ENCODE results near the gene INMT. TPM values are rescaled to one million over a fixed set of nuclear protein-coding genes. Genes with fewer than 3 reads are reported as not detected.

INMT gene
- total RNA-seq, 1 donor from 2014 or later, result 1.4 TPM

DNA sequence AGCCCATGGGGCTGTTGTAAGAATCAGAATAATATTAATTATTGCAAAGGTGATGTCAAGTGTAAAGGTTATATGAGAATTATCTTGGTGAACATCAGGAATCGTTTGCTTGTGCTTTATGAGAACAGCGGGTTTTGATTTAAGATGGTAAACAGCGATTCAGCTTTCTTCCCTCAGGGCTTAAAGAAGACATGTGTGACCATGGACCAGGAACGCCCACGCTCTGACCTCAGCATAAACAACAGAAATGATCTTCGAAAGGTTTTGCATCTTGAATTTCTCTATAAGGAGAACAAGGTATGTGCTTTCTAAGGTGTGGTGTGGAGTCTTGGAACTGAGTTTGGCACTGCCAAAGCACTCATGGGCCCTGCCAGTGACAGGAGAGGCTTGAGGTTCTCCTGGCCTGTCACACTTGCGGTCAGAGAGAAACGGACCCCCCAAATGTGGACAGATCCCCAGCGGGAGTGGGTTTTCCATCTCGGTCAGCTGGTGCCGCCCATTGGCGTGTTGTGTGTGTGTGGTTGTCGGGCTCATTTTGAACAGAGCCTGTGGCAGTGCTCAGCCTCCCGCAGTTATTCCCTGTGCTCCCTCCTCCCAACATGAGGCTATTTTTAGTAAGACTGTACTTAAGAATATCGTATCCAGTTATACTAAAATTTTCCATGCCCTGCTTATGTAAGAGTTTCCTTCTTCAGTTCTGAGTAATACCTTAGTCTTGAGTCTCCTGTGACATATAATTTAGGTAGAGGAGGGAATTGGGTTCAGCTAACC, 26.5 kb downstream of the INMT start:
- no peaks in the 10 kb centered on the region for H3K4me1 Mint-ChIP-seq (ENCODE audit: unreplicated experiment)
- H3K36me3 Mint-ChIP-seq (ENCODE audit: low read depth, unreplicated experiment), result no peaks in the 10 kb centered on the region
- TF ChIP-seq, protein P1, sequence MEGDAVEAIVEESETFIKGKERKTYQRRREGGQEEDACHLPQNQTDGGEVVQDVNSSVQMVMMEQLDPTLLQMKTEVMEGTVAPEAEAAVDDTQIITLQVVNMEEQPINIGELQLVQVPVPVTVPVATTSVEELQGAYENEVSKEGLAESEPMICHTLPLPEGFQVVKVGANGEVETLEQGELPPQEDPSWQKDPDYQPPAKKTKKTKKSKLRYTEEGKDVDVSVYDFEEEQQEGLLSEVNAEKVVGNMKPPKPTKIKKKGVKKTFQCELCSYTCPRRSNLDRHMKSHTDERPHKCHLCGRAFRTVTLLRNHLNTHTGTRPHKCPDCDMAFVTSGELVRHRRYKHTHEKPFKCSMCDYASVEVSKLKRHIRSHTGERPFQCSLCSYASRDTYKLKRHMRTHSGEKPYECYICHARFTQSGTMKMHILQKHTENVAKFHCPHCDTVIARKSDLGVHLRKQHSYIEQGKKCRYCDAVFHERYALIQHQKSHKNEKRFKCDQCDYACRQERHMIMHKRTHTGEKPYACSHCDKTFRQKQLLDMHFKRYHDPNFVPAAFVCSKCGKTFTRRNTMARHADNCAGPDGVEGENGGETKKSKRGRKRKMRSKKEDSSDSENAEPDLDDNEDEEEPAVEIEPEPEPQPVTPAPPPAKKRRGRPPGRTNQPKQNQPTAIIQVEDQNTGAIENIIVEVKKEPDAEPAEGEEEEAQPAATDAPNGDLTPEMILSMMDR (IDR thresholded peaks at IDR 0.05; ENCODE audit: unreplicated experiment), result no peak
- H3K27me3 Mint-ChIP-seq (ENCODE audit: unreplicated experiment), result no peaks in the 10 kb centered on the region
- no peak overlapping the region for H3K27ac Mint-ChIP-seq (ENCODE audit: unreplicated experiment)
- DNase-seq (ENCODE audit: low spot score), result no peak
- no peak overlapping the region for H3K4me3 Mint-ChIP-seq (ENCODE audit: unreplicated experiment)
- H3K9me3 Mint-ChIP-seq (ENCODE audit: unreplicated experiment), result no peaks in the 10 kb centered on the region

DNA sequence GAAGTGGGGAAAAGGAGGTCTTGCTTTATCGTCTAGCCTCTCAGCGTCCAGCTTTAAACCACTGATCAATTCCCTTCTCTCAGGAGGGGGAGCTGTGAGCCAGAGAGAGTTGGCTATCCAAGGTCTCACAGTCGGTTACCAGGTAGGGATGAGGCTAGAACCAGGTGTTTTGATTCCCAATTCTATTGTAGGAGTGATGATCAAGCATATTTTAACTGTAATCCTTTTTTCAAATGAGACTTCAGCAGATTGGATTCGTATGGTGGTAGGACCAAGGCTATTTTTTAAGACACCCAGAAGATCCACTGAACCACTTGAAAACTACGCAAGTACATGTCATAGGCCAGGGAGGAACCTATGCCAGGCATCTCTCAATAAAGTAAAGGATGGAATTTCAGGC, 27.6 kb downstream of the INMT start:
- no peak overlapping the region for H3K27ac Mint-ChIP-seq (ENCODE audit: unreplicated experiment)
- no peaks in the 10 kb centered on the region for H3K9me3 Mint-ChIP-seq (ENCODE audit: unreplicated experiment)
- no peaks in the 10 kb centered on the region for H3K36me3 Mint-ChIP-seq (ENCODE audit: low read depth, unreplicated experiment)
- no peak overlapping the region for H3K4me3 Mint-ChIP-seq (ENCODE audit: unreplicated experiment)
- H3K27me3 Mint-ChIP-seq (ENCODE audit: unreplicated experiment), result no peaks in the 10 kb centered on the region
- TF ChIP-seq, protein P1 (IDR thresholded peaks at IDR 0.05; ENCODE audit: unreplicated experiment), result no peak
- DNase-seq (ENCODE audit: low spot score), result no peak
- H3K4me1 Mint-ChIP-seq (ENCODE audit: unreplicated experiment), result no peaks in the 10 kb centered on the region

DNA sequence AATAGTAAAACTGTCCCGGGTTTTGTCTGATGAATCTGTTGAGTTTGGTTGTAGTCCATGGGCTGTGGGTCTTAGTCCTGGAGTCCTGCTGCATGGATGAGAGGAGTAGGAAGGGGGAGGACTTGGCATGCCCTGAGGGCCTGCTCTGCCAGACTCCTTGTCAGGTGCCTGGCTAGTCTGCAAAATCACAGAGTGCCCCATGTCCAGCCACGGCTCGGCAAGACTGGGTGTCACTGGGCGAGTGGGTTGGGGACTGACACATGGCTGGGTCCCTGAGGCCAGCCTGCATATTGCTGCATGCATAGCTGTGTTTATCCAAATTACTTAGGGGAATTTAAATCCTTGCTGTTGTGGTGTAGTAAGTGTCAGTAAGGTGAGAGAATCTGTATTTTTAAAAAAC, 29.0 kb downstream of the INMT start:
- Mint-ChIP-seq H3K27ac (ENCODE audit: unreplicated experiment) (no peak overlapping the region), H3K36me3 (ENCODE audit: low read depth, unreplicated experiment) (peaks cover 5% of the 10 kb centered on the region), H3K27me3 (ENCODE audit: unreplicated experiment) (no peaks in the 10 kb centered on the region), H3K4me1 (ENCODE audit: unreplicated experiment) (no peaks in the 10 kb centered on the region), H3K4me3 (ENCODE audit: unreplicated experiment) (no peak overlapping the region), H3K9me3 (ENCODE audit: unreplicated experiment) (no peaks in the 10 kb centered on the region)
- no peak for DNase-seq (ENCODE audit: low spot score)
- TF ChIP-seq, protein P1 (IDR thresholded peaks at IDR 0.05; ENCODE audit: unreplicated experiment), result no peak

DNA sequence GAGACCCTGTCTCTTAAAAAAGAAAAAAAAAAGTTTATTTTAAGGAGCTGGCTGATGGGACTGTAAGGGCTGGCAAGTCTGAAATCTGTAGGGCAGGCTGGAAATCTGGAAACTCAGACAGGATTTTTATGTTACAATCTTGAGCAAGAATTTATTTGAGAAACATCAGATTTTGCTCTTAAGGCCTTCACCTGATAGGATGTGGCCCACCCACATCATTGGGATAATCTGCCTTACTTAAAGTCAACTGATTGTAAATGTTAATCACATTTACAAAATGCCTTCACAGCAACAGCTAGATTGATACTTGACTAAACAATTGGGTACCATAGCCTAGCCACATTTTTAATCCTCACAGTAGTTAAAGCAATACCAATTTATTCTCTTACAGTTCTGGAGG, 30.8 kb downstream of the INMT start:
- no peak overlapping the region for H3K27ac Mint-ChIP-seq (ENCODE audit: unreplicated experiment)
- H3K4me1 Mint-ChIP-seq (ENCODE audit: unreplicated experiment), result no peaks in the 10 kb centered on the region
- TF ChIP-seq, protein P1 (IDR thresholded peaks at IDR 0.05; ENCODE audit: unreplicated experiment), result no peak
- H3K4me3 Mint-ChIP-seq (ENCODE audit: unreplicated experiment), result no peak overlapping the region
- H3K36me3 Mint-ChIP-seq (ENCODE audit: low read depth, unreplicated experiment), result peaks cover 5% of the 10 kb centered on the region
- no peaks in the 10 kb centered on the region for H3K27me3 Mint-ChIP-seq (ENCODE audit: unreplicated experiment)
- DNase-seq (ENCODE audit: low spot score), result no peak
- no peaks in the 10 kb centered on the region for H3K9me3 Mint-ChIP-seq (ENCODE audit: unreplicated experiment)

DNA sequence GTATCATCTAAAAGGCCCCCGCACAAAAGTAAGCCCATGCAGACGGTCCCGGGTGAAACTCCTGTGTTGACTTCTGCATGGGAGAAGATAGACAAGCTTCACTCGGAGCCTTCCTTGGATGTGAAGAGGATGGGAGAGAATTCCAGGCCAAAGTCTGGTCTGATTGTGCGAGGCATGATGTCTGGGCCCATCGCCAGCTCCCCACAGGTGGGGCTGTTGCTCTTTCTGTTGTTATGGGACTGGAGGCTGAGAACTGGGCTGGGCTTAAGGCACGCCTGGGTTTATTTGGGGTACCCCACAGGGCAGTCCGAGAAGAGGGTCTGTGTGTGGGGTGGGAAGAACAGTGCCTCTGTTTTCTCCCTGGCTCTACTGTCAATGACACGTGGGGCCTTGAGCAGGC, 33.9 kb downstream of the INMT start:
- H3K27me3 Mint-ChIP-seq (ENCODE audit: unreplicated experiment), result no peaks in the 10 kb centered on the region
- TF ChIP-seq, protein P1 (IDR thresholded peaks at IDR 0.05; ENCODE audit: unreplicated experiment), result no peak

More for the DNA sequence above, 33.9 kb downstream of the INMT start:
- Mint-ChIP-seq H3K4me1 (ENCODE audit: unreplicated experiment) (no peaks in the 10 kb centered on the region), H3K27ac (ENCODE audit: unreplicated experiment) (no peak overlapping the region), H3K9me3 (ENCODE audit: unreplicated experiment) (no peaks in the 10 kb centered on the region), H3K4me3 (ENCODE audit: unreplicated experiment) (no peak overlapping the region), H3K36me3 (ENCODE audit: low read depth, unreplicated experiment) (peaks cover 5% of the 10 kb centered on the region)
- DNase-seq (ENCODE audit: low spot score), result no peak
